Skeletal muscle tissue (tissue), 4 donors: ENCODE measurements around the gene ZDHHC11. TPM values are rescaled to one million over a fixed set of nuclear protein-coding genes. Genes with fewer than 3 reads are reported as not detected.

Source experiments
- H3K27ac ChIP-seq: one replicate; pipeline ENCODE4 v1.7.0; 2013; ENCODE audit warnings: mild to moderate bottlenecking, low read depth, low read length, inconsistent platforms
- H3K27me3 ChIP-seq, 3 donors: one replicate each; pipeline ENCODE4 v1.7.0; 2013; ENCODE audit warnings: low read length in 3 of 3; ENCODE audit not compliant: control insufficient read depth in 3 of 3, insufficient read depth in 3 of 3
- H3K36me3 ChIP-seq, 3 donors: one replicate each; pipeline ENCODE4 v1.7.0; 2013; ENCODE audit warnings: low read length in 3 of 3; ENCODE audit not compliant: control insufficient read depth in 3 of 3, insufficient read depth in 3 of 3
- H3K4me1 ChIP-seq, 3 donors: one replicate each; pipeline ENCODE4 v1.7.0; 2013; ENCODE audit warnings: low read length in 3 of 3, mild to moderate bottlenecking in 3 of 3; ENCODE audit not compliant: control insufficient read depth in 3 of 3, insufficient read depth in 3 of 3
- H3K4me3 ChIP-seq, 3 donors: one replicate each; pipeline ENCODE4 v1.7.0; 2013; ENCODE audit warnings: low read length in 3 of 3
- H3K9ac ChIP-seq, 3 donors: one replicate each; pipeline ENCODE4 v1.7.0; 2013; ENCODE audit warnings: low read length in 3 of 3, mild to moderate bottlenecking in 3 of 3, moderate library complexity in 2 of 3, low read depth in 1 of 3
- H3K9me3 ChIP-seq, 3 donors: one replicate each; pipeline ENCODE4 v1.7.0; 2013; ENCODE audit warnings: low read length in 3 of 3; ENCODE audit not compliant: control insufficient read depth in 3 of 3
- total RNA-seq: library from RNA; depleted of rRNA; stranded (reverse); fragments of >200 nt; gene quantifications from one replicate; pipeline ENCODE4 v1.2.3, GENCODE V29; 2014
- donor health status: Osteomylitis.

ZDHHC11 gene
- total RNA-seq, 1 donor from 2014 or later: 1.0 TPM

DNA sequence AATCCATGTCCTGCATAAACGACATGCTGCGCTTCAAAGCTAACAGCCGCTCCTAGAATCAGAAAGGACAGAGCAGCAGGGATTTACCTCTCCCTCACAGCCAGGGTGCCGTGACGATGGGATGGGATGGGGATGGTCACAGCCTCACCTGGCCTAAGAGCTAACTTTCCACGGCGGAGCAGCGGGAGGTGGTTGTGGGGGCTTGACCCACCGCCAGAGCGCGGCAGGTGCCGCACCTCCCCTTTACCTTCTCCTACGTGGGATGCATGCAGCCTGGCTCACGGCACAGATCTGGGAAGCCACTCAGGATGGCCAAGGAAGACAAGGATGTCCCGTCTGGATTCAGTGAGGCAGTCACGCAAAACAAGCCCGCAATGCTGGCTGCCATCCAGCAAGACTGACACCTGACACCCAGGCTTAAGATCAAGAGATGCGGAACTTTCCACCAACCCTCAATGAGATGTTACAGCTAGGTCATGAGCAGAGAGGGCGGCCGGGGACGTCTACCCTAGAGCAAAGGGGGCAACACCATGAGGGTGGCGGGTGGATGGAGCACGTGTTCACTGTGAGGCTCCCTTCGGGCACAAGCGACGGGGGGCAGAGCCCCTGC, 36.0 kb upstream of the ZDHHC11 start:
- peaks cover 6 to 12% (median 9%) of the 10 kb centered on the region in 3 donors for H3K4me1 ChIP-seq
- H3K4me3 ChIP-seq: no peak overlapping the region
- no peak overlapping the region for H3K9ac ChIP-seq
- H3K27me3 ChIP-seq: no peaks in the 10 kb centered on the region
- no peaks in the 10 kb centered on the region for H3K9me3 ChIP-seq
- H3K36me3 ChIP-seq: peaks cover 82 to 93% (median 90%) of the 10 kb centered on the region in 3 donors
- no peak overlapping the region for H3K27ac ChIP-seq

- Histone ChIP-seq H3K9me3 (no peaks in the 10 kb centered on the region), H3K36me3 (peaks cover 87 to 95% (median 95%) of the 10 kb centered on the region in 3 donors), H3K27me3 (no peaks in the 10 kb centered on the region), H3K9ac (no peak overlapping the region), H3K27ac (no peak overlapping the region), H3K4me3 (no peak overlapping the region), H3K4me1 (peaks cover 0 to 4% (median 2%) of the 10 kb centered on the region in 3 donors)
Observed at GRCh38 chr5:886036-886435, 35.2 kb upstream of the ZDHHC11 start.

- H3K9me3 ChIP-seq: no peaks in the 10 kb centered on the region
- peaks cover 90 to 97% (median 94%) of the 10 kb centered on the region in 3 donors for H3K36me3 ChIP-seq
- no peak overlapping the region for H3K9ac ChIP-seq
- H3K27me3 ChIP-seq: no peaks in the 10 kb centered on the region
- H3K4me1 ChIP-seq: peaks cover 0 to 2% (median 0%) of the 10 kb centered on the region in 3 donors
- no peak overlapping the region for H3K27ac ChIP-seq
- no peak overlapping the region for H3K4me3 ChIP-seq
Observed at GRCh38 chr5:885529-885928, 34.7 kb upstream of the ZDHHC11 start.

DNA sequence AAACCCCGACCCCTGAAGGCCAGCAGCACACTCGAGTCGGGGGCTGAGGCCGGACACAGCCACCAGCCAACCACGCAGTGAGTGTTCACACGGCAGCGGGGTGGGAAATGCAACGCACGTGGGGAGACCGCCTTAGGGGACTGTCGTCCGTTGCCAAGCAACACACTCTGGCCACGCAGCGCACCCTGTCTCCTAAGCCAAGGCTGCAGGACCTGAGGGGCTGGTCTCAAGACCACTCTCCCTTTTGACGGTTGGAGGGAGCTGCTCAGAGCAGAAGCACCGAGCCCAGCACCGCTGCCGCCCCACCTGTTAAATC, 34.3 kb upstream of the ZDHHC11 start:
- no peak overlapping the region for H3K4me3 ChIP-seq
- no peaks in the 10 kb centered on the region for H3K9me3 ChIP-seq
- no peaks in the 10 kb centered on the region for H3K27me3 ChIP-seq
- H3K9ac ChIP-seq: no peak overlapping the region
- H3K4me1 ChIP-seq: no peaks in the 10 kb centered on the region
- no peak overlapping the region for H3K27ac ChIP-seq
- H3K36me3 ChIP-seq: peaks cover 86 to 94% (median 89%) of the 10 kb centered on the region in 3 donors

DNA sequence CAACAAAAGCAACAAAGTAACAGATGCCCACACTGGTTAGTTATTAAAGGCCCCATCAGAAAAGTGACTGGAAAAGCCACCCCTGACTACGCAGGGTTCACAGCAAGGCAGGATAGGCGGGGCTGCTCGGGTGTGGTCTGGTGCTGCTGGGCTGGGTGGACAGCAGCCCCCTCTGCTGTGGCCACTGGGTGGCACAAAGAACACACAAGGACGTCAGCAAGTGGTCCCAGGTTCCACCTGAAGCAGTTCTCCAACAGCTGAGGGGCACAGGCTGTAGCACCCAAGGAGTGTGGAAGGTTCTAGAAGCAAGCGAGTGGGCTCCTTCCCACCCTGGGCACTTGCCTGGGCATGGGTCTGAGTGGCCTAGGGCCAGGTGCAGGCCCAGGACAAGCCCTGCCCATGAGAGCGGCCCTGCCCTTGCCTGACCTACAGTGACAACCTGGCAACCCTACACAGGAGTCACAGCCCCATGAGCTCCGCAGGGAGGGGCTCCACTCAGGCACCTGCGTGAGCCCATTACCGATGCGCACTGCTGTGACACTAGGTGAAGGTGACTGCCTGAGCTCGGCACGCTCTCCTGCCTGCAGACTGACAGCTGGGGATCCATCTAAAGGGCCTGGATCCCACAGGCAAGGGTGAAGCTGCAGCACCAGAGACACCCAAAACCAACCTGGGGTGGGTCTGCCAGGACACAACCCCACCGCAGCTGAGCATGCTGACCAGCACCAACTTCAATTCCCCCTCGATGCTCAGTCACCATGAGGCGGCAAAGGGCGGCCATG, 33.8 kb upstream of the ZDHHC11 start:
- H3K27ac ChIP-seq: no peak overlapping the region

GRCh38 chr5:883475-884181, 32.8 kb upstream of the ZDHHC11 start:
- Histone ChIP-seq H3K4me3 (no peak overlapping the region), H3K36me3 (peaks cover 74 to 81% (median 80%) of the 10 kb centered on the region in 3 donors), H3K27ac (no peak overlapping the region), H3K9me3 (no peaks in the 10 kb centered on the region), H3K4me1 (no peaks in the 10 kb centered on the region), H3K27me3 (no peaks in the 10 kb centered on the region), H3K9ac (no peak overlapping the region)

More for the DNA sequence above, 33.8 kb upstream of the ZDHHC11 start:
- Histone ChIP-seq H3K4me3 (no peak overlapping the region), H3K27me3 (no peaks in the 10 kb centered on the region), H3K36me3 (peaks cover 80 to 89% (median 87%) of the 10 kb centered on the region in 3 donors), H3K9ac (no peak overlapping the region), H3K4me1 (no peaks in the 10 kb centered on the region), H3K9me3 (no peaks in the 10 kb centered on the region)

GRCh38 chr5:882253-883183, 31.7 kb upstream of the ZDHHC11 start:
- no peaks in the 10 kb centered on the region for H3K27me3 ChIP-seq
- no peaks in the 10 kb centered on the region for H3K9me3 ChIP-seq
- no peaks in the 10 kb centered on the region for H3K4me1 ChIP-seq
- peaks cover 72 to 78% (median 77%) of the 10 kb centered on the region in 3 donors for H3K36me3 ChIP-seq
- no peak overlapping the region for H3K27ac ChIP-seq
- no peak overlapping the region for H3K9ac ChIP-seq
- no peak overlapping the region for H3K4me3 ChIP-seq

- Histone ChIP-seq H3K9me3 (no peaks in the 10 kb centered on the region), H3K27me3 (no peaks in the 10 kb centered on the region), H3K36me3 (peaks cover 69 to 76% (median 72%) of the 10 kb centered on the region in 3 donors), H3K9ac (no peak overlapping the region), H3K27ac (no peak overlapping the region), H3K4me3 (no peak overlapping the region), H3K4me1 (no peaks in the 10 kb centered on the region)
Observed at GRCh38 chr5:881551-881935, 30.8 kb upstream of the ZDHHC11 start.

GRCh38 chr5:880816-881550, 30.2 kb upstream of the ZDHHC11 start:
- no peak overlapping the region for H3K4me3 ChIP-seq
- peaks cover 69 to 74% (median 72%) of the 10 kb centered on the region in 3 donors for H3K36me3 ChIP-seq
- no peaks in the 10 kb centered on the region for H3K4me1 ChIP-seq

More at GRCh38 chr5:880816-881550, 30.2 kb upstream of the ZDHHC11 start:
- Histone ChIP-seq H3K9ac (no peak overlapping the region), H3K27me3 (no peaks in the 10 kb centered on the region), H3K27ac (no peak overlapping the region), H3K9me3 (no peaks in the 10 kb centered on the region)
